Skeletal muscle satellite cell (primary cell): ENCODE measurements around the gene KLHDC4.
"Not testable (repeated sequence)": the region's sequence is repeated elsewhere in the genome, so short reads cannot be mapped to it uniquely, and the experiment has no call there.

ENCODE experiments used
- H3K27me3 ChIP-seq: 2 replicates; pipeline ENCODE4 v1.7.0; 2013; ENCODE audit warnings: low read length; ENCODE audit not compliant: control insufficient read depth, insufficient read depth
- H3K36me3 ChIP-seq: 2 replicates; pipeline ENCODE4 v1.7.0; 2013; ENCODE audit warnings: mild to moderate bottlenecking, control low read depth, low read length; ENCODE audit not compliant: insufficient read depth
- H3K4me1 ChIP-seq: 2 replicates; pipeline ENCODE4 v1.7.0; 2013; ENCODE audit warnings: low read length; ENCODE audit not compliant: control insufficient read depth, insufficient read depth
- H3K4me2 ChIP-seq: 2 replicates; pipeline ENCODE4 v1.7.0; 2013; ENCODE audit warnings: mild to moderate bottlenecking, low read length
- H3K4me3 ChIP-seq: 2 replicates; pipeline ENCODE4 v1.7.0; 2013; ENCODE audit warnings: low read length
- H3K9ac ChIP-seq: 2 replicates; pipeline ENCODE4 v1.7.0; 2013; ENCODE audit warnings: mild to moderate bottlenecking, low read depth, low read length, moderate library complexity
- H3K9me3 ChIP-seq: replicated peaks from 2 replicates; pipeline ENCODE4 v1.7.0; 2013; ENCODE audit warnings: mild to moderate bottlenecking, control low read depth, low read length

Gene KLHDC4

GRCh38 chr16:87782033-87782432, 16.2 kb upstream of the KLHDC4 start:
- Histone ChIP-seq H3K9ac (no peak overlapping the region), H3K4me2 (no peak overlapping the region), H3K9me3 (no peaks in the 10 kb centered on the region), H3K27me3 (no peaks in the 10 kb centered on the region), H3K36me3 (no peaks in the 10 kb centered on the region), H3K4me3 (no peak overlapping the region), H3K4me1 (peaks cover 39% of the 10 kb centered on the region)

GRCh38 chr16:87780385-87780989, 14.7 kb upstream of the KLHDC4 start:
- Histone ChIP-seq H3K9me3 (no peaks in the 10 kb centered on the region), H3K4me2 (peak overlapping the region; percentile 15), H3K36me3 (no peaks in the 10 kb centered on the region), H3K27me3 (no peaks in the 10 kb centered on the region), H3K9ac (no peak overlapping the region), H3K4me1 (peaks cover 39% of the 10 kb centered on the region), H3K4me3 (no peak overlapping the region)

GRCh38 chr16:87778830-87779579, 13.2 kb upstream of the KLHDC4 start:
- H3K4me3 ChIP-seq, result no peak overlapping the region
- peaks cover 32% of the 10 kb centered on the region for H3K4me1 ChIP-seq
- no peaks in the 10 kb centered on the region for H3K27me3 ChIP-seq
- peak overlapping the region; percentile 30 for H3K4me2 ChIP-seq
- no peaks in the 10 kb centered on the region for H3K9me3 ChIP-seq
- H3K9ac ChIP-seq, result peak overlapping the region; percentile 47
- H3K36me3 ChIP-seq, result no peaks in the 10 kb centered on the region

- Histone ChIP-seq H3K4me1 (peaks cover 32% of the 10 kb centered on the region), H3K36me3 (no peaks in the 10 kb centered on the region), H3K9ac (peak overlapping the region; percentile 47), H3K9me3 (no peaks in the 10 kb centered on the region), H3K27me3 (no peaks in the 10 kb centered on the region), H3K4me3 (no peak overlapping the region), H3K4me2 (no peak overlapping the region)
Observed at GRCh38 chr16:87778476-87778829, 12.7 kb upstream of the KLHDC4 start.

GRCh38 chr16:87773836-87774235, 8.1 kb upstream of the KLHDC4 start:
- H3K9ac ChIP-seq, H3K4me2 ChIP-seq, H3K4me3 ChIP-seq, H3K9me3 ChIP-seq, H3K27me3 ChIP-seq, H3K36me3 ChIP-seq: not testable (repeated sequence)
- peaks cover 12% of the 10 kb centered on the region for H3K4me1 ChIP-seq

GRCh38 chr16:87767456-87767855, 1.7 kb upstream of the KLHDC4 start:
- not testable (repeated sequence) for H3K27me3 ChIP-seq, H3K9me3 ChIP-seq, H3K4me3 ChIP-seq, H3K9ac ChIP-seq, H3K4me2 ChIP-seq, H3K36me3 ChIP-seq
- peaks cover 11% of the 10 kb centered on the region for H3K4me1 ChIP-seq

- Histone ChIP-seq H3K4me3 (peak overlapping the region; percentile 98), H3K9me3 (no peaks in the 10 kb centered on the region)
Observed at GRCh38 chr16:87766485-87766797, 655 bp upstream of the KLHDC4 start.

GRCh38 chr16:87765473-87765775, 362 bp downstream of the KLHDC4 start:
- Histone ChIP-seq H3K9ac (peak overlapping the region; percentile 99), H3K4me2 (peak overlapping the region; percentile 90), H3K9me3 (no peaks in the 10 kb centered on the region), H3K4me1 (peaks cover 11% of the 10 kb centered on the region), H3K27me3 (no peaks in the 10 kb centered on the region), H3K4me3 (peak overlapping the region; percentile 98), H3K36me3 (peaks cover 9% of the 10 kb centered on the region)

More at GRCh38 chr16:87766485-87766797, 655 bp upstream of the KLHDC4 start:
- H3K4me1 ChIP-seq, result peaks cover 11% of the 10 kb centered on the region
- peak overlapping the region; percentile 99 for H3K9ac ChIP-seq
- H3K27me3 ChIP-seq, result no peaks in the 10 kb centered on the region
- peaks cover 6% of the 10 kb centered on the region for H3K36me3 ChIP-seq
- H3K4me2 ChIP-seq, result peak overlapping the region; percentile 90

GRCh38 chr16:87764600-87765472, 950 bp downstream of the KLHDC4 start:
- peak overlapping the region; percentile 98 for H3K4me3 ChIP-seq
- peaks cover 10% of the 10 kb centered on the region for H3K36me3 ChIP-seq
- H3K4me1 ChIP-seq, result peaks cover 11% of the 10 kb centered on the region
- H3K9me3 ChIP-seq, result no peaks in the 10 kb centered on the region
- no peaks in the 10 kb centered on the region for H3K27me3 ChIP-seq
- peak overlapping the region; percentile 99 for H3K9ac ChIP-seq
- peak overlapping the region; percentile 90 for H3K4me2 ChIP-seq

- Histone ChIP-seq H3K4me1 (peaks cover 15% of the 10 kb centered on the region), H3K4me3 (no peak overlapping the region), H3K36me3 (peaks cover 22% of the 10 kb centered on the region), H3K9ac (no peak overlapping the region), H3K4me2 (no peak overlapping the region), H3K9me3 (no peaks in the 10 kb centered on the region), H3K27me3 (no peaks in the 10 kb centered on the region)
Observed at GRCh38 chr16:87762620-87763019, 3.2 kb downstream of the KLHDC4 start.

GRCh38 chr16:87762071-87762571, 3.7 kb downstream of the KLHDC4 start:
- no peaks in the 10 kb centered on the region for H3K27me3 ChIP-seq
- H3K36me3 ChIP-seq, result peaks cover 24% of the 10 kb centered on the region
- no peaks in the 10 kb centered on the region for H3K9me3 ChIP-seq
- no peak overlapping the region for H3K9ac ChIP-seq
- peaks cover 15% of the 10 kb centered on the region for H3K4me1 ChIP-seq
- H3K4me2 ChIP-seq, result no peak overlapping the region
- no peak overlapping the region for H3K4me3 ChIP-seq
